ENCODE measurements around the gene FLNC.

FLNC gene

DNA sequence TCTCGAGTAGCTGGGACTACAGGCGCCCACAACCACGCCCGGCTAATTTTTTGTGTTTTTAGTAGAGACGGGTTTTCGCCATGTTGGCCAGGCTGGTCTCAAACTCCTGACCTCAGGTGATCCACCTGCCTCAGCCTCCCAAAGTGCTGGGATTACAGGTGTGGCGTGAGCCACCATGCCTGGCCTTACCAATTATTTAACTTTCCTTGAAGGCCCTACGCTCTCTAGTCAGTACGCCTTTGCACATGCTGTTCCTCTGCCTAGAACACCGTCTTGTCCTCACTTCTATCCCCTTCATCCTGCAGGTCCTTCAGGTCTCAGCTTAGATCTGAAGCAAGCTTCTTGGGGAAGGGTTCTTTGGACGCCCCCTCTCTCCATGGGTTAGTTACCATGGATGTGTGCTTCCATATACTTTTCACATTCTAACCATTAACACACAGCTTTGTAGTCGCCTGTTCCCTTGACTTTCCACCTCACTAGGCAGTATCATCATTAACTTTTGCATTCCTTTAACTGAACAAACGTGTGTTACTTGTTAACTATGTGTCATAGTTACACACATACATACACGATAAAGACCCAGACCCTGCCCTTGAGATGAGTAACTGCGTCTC lies 31.9 kb downstream of the FLNC start:
- no peak for DNase-seq (ENCODE audit: low read depth in 4 of 4, low spot score in 1 of 4)

DNA sequence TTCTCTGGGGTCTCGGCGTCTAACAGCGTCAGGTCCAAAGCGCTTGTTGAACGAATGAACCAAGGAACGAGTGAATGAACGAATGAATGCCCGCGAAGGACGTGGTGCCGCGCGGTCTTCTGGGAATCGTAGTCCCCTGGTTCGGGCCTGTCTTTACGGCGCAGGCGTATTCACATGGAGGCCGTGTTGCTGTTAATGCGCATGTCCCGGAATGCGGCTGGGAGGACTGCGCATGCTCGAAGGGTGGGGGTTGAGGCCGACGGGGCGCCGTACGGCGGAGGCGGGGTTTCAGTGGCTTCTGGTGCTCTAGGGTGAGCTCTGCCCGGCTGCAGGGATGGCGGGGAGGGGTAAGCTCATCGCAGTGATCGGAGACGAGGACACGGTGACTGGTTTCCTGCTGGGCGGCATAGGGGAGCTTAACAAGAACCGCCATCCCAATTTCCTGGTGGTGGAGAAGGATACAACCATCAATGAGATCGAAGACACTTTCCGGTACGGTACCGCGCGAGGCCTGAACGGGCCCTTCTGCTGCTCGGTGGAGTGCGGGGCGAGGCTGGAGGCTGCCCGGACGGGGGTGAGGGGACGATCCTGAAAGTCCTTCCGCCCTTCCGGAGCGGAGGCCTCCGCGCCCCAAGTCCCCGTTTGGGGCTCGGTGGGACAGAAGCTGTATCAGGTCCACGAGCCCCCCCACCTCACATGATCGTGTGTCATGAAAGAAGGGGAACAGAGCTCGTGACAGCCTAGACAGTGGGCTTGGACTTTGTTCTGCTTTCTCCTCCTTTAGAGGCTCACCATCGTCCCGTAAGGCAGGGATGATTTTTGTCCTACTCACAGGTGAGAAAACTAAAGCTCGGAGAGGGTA lies 32.6 kb downstream of the FLNC start, which contains the start of gene ATP6V1F:
TSS of gene ATP6V1F (plus strand) at position 286 of the 862 bp plus-strand sequence. CDS start at position 335, 49 bp downstream.
- DNase-seq (ENCODE audit: low read depth in 4 of 4, low spot score in 1 of 4): peak; percentile 98 to 100 (median 100)

DNA sequence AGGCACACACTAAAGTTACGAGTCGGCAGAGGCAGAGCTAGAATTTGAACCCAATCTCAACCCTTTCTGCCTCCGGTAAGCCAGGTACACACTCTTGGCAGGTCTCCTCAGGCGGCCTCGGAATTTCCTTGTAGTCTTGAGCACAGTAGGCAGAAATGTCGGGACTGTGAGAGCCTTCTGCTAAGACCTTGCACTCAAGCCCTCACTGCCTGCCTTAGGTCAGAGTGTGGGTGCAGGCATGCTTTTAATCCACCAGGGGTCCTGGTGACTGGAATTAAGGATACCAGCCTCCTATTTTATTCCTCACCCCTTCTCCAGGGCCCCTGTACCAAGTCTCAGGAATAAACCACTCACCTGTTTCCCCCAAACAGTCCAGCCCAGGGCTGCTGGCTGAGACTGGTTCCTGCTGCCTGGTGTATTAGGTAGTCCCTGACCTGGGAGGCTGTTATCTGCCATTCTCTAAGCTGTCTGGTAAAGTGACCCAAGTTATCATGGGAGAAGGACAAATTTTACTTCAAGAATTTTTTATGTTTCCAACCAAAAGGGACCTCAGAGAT lies 33.3 kb downstream of the FLNC start:
- DNase-seq (ENCODE audit: low read depth in 4 of 4, low spot score in 1 of 4): peak in 2 of 4 experiments; percentile 20 to 38

DNA sequence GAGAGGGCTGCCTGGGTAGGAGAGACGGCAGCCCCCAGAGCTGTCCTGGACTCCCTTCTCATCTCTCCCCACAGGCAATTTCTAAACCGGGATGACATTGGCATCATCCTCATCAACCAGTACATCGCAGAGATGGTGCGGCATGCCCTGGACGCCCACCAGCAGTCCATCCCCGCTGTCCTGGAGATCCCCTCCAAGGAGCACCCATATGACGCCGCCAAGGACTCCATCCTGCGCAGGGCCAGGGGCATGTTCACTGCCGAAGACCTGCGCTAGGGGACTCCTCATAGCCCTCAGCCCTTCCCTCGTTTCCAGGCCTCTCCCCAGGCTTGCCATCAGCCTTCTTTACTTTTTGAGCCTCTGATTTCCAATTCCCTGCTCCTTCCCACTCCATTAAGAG lies 35.1 kb downstream of the FLNC start:
- no peak for DNase-seq (ENCODE audit: low read depth in 4 of 4, low spot score in 1 of 4)

DNA sequence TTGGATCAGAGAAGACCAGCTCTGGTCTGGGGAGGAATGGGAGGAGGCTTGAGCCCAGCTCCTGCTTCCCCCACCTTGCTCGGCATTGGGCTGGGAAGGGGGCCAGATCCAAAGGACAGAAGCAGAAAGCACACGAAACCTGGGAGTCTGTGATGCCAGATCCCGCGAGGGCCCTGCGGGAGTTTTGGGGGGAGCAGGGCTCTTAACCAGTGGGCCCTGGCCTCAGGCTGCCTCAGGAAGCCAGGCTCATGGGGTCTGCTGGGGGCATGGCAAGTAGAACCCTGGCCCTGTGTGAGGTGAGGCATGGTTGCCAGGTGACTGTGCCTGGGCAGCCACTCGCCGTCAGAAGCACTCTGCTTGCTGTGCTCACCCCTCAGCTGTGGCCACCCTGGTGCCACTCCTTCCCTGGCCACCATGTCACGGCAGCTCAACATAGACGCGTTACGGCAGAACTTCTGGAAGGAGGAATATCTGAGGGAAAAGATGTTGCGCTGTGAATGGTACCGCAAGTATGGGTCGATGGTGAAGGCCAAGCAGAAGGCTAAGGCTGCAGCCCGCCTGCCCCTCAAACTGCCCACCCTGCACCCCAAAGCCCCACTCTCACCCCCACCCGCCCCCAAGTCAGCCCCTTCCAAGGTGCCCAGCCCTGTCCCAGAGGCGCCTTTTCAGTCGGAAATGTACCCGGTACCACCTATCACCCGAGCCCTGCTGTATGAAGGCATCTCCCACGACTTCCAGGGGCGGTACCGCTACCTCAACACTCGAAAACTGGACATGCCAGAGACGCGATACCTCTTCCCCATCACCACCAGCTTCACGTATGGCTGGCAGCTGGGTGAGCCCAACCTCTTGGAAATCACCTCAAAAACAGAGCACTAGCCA lies 36.0 kb downstream of the FLNC start:
- DNase-seq (ENCODE audit: low read depth in 4 of 4, low spot score in 1 of 4): no peak

DNA sequence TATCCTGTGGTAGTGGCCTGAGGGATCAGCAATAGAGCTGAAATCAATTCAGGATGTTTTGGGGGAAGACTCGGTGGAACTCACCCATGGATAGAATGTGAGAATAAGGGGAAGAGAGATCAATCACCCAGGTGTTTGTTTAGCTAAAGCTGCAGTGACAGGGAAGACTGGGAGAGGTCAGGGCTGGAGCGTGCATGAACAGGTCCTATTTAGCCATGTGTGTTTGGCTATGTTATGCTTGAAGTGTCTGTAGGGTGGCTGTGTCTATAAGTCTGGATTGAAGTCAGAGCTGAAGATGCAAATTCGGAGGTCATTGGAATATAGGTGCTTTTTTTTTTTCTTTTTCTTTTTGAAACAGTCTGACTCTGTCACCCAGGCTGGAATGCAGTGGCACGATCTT lies 37.0 kb downstream of the FLNC start:
- no peak for DNase-seq (ENCODE audit: low read depth in 4 of 4, low spot score in 1 of 4)

DNA sequence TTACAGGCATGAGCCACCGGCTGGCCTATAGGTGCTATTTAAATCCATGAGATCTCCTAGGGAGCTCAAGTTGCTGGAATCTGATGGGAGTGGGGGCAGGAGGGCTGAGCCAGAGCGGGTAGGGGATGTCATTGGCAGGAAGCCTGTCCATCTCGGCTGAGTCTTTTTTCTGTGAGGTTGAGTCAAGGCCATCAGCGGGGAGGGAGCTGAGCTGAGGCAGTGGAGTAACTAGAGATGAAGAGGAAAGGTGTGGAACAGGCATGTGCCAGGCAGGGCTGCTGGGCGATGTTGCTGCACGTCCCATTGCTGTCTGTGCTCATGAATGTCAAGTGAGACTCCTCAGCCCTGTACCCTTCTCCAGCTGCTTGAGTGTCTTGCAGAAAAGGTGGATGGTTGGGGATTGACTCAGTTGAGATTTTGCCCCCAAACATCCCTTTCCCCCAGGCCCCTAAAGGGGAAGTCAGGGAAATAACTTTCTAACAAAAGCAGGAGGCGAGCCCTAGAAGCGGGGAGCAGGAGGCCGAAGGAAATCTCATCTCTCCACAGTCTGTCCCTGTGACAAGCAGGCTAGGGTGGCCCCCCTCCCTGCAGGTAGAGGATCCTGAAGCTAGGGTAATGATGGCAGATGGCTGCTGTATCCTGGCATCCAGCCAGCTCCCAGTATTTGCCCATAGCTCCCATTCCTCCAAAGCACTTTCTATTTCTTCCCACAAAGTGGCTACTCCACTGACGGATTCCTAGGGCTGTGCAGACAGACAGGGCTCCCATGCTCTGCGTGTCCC lies 37.8 kb downstream of the FLNC start:
- no peak for DNase-seq (ENCODE audit: low read depth in 4 of 4, low spot score in 1 of 4)

DNA sequence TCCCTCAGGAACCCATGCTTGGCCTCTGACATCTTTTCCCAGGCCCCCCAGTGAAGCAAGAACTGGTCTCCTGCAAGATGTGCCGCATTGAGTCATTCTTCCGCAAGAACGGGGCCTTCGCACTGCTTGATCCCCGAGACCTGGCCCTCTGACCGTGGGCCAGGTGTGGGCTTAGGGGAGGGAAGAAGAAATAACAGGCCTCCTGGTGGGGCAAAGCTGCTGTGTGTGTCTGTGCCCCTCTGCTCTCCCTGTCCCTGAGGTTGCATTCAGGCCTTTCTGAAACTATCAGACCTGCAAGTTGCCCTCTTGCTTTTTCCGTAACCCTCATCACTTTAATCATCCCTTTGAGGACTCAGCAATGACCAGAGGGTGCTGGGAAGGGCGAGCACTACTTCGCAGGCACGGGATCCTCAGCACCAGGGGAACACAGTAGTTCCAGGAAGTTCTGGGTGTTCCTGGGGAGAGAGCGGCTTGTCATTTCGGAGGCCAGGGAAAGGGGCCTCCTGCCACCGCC lies 38.5 kb downstream of the FLNC start:
- DNase-seq (ENCODE audit: low read depth in 4 of 4, low spot score in 1 of 4): no peak

DNA sequence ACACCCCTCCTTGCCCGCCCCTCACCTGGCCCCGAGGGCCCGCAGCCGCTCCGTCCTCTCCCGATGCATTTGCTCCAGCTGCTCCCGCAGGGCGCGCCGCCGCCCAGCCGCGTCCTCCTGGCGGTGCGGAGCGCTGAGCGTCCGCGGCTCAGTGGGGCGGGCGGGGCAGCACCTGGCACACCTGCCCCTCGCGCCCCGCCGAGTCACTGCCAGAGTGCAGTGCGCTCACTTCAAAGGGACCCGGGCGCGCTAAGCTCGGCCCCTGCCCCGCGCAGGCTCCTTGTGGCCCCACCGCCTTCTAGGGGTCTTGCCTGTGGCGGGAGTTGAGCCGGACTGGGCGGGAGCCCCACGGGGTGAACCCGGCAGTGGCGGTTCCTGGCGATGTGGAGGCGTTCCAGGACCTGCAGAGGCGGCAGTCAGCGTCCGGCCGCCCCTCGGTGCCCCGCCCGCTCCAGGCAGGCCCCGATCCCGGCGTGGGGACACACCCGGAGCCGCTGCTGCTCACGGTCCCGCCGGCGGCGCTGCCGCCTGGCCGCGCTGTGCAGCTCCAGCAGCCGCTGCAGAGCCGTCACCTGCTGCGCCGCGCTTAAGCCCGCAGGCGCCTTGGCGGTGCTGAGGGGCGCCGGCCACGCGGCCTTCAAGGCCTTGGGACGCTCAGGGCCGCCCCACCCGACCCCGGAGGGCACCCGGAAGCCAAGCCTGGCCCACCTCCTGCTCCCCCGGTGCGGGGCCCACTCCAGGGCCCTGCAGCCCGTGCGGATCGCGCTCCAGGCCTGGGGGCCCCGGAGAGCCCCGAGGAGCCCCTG lies 39.1 kb downstream of the FLNC start:
- DNase-seq (ENCODE audit: low read depth in 4 of 4, low spot score in 1 of 4): peak in 1 of 4 experiments; percentile 32

DNA sequence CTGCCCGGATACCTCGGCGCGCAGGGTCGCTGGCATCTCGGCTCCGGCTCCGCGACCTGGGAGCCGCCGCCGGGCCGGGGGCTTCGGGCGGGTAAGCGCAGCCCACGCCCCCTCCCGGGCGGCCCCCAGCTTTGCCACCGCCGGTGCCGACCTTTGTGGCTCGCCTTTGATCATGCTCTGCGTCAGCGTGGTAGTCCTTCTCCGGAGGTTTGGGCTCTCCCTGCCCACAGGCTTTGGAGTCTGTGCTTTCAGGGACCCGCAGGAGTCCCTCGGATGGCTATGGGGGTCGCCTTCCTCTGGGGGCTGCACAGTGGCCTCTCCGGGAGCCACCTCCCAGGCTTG lies 39.7 kb downstream of the FLNC start:
- DNase-seq (ENCODE audit: low read depth in 4 of 4, low spot score in 1 of 4): no peak

DNA sequence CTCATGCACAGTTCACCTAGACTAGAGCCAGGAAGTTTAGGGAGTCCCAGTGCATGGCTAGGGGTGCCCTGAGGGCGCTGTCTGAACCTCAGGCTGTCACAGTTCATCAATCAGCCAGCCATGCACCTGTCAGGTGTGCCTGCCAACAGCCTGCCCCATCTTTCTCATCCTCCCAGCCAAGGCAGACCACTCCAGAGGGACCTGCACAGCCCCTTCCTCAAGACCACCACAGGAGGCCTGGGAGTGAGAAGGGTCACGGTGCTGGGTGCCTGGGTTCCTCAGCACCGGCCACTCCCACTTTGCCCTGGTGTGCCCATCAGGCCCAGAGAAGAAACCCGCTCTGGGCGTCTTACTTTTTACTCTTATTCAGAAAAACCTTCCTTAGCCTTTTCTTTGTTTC lies 40.8 kb downstream of the FLNC start:
- no peak for DNase-seq (ENCODE audit: low read depth in 4 of 4, low spot score in 1 of 4)

DNA sequence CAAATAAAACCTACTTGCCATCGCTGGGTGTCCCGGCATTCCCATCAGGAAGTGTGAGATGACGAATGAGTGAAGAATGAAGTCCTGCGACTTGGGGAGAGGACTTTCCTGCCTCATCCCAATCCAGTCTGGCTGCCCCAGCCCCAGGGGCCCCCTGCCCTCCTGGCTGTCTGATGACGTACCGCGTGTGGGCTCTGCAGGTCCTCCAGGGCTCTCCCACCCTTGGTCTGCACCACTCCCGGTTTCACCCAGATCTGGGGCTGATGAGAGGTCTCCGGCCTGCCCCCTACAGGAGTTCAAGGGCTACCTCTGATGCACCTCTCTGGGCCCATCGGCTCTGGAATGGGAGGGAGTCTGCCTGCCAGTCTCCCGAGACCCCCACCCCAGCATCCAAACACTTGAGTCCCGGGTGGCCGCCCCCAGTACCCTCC lies 42.2 kb downstream of the FLNC start:
- no peak for DNase-seq (ENCODE audit: low read depth in 4 of 4, low spot score in 1 of 4)

DNA sequence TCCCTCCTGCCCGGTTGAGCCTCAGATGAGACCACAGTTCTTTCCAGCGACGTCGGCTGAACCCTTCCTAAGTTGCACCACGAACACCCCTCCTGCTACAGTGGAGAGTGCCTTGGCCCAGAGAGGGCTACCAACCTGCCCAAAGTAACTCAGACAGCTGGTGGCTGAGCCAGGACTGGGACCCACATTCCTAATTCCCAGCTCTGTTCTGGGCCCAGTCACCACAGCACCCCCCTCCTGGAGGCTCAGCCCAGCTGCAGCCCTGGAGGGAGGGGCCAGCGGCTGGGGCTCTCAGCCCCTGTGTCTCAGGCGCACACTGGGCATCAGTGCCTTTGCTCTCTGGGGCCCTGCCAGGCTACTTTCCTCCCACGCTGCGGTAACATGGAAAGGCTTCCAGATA lies 43.0 kb downstream of the FLNC start:
- no peak for DNase-seq (ENCODE audit: low read depth in 4 of 4, low spot score in 1 of 4)

DNA sequence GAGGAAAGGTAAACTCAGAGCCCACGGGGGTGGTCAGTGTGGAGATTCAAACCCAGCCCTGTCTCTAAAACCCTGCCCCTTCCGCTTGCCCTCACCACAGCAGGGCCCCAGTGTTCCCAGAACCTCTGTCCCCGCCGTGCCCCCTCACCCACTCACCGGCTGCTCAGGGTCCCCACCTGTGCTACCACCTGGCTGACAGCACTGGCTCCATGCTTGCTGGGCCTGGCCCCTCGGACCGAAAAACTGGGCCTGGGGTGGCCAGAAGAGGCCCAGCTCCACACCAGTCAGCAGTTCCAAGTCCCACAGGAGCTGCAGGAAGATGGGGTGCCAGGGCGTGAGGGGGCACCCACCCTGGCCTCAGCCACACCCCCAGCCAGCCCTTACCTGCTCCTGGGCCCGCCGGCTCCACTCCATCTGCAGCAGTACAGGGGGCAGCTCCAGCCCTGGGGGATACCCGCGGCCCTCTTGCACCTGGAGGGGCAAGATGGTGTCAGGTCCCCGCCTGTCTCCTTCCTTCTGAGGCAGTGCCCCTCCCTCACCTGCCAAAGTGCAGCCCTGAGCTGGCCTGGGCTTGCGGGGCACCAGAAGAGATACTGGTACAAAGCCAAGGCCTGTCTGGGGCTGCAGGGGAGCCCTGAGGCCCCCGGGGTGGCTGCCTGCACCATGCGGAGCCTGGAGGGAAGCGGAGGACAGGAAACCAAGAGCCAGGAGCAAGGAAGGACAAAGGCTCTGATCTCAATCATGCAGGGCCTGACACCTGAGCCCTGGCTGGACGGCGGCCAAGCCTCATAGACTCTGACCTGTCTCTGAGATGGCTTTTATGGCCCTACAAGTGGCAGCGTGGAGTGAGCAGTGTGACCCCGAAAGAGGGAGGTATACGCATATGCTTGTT lies 44.2 kb downstream of the FLNC start:
- DNase-seq (ENCODE audit: low read depth in 4 of 4, low spot score in 1 of 4): no peak

DNA sequence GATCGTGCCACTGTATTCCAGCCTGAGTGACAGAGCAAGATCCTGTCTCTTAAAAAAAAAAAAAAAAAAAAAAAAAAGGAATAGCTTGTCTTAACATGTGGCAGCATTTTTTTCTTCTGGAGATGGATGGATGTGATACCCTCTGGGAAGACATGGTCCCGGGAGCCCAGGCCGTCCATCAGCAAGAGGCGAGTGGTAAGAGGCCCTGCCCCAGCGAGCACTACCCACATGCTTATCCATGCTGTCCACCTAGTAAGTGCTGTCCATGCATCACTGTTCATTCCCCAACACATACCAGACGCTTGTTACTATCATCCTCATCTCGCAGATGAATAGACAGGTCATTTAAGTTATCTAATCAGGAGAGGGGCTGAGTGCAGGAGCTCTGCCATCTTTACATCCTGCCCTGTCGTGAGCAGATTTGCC lies 45.3 kb downstream of the FLNC start:
- no peak for DNase-seq (ENCODE audit: low read depth in 4 of 4, low spot score in 1 of 4)

DNA sequence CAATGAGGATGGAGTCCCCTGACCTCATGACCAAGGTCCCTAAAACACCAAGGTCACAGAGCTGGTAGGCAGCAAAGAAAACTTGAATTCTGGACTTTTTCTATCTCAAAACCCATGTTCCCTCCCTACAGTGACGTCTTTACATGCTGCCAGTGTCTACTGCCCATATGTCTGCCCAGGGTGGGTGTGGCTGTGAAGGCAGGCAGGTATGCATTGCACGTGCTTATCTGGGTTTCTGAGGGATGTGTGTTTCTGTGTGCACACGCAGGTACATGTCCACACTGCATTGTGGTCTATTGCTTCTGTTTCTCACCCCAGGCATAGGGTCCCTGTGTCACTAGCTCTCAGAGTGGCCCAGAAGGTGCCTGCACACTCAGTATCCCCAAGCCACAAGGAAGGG lies 45.9 kb downstream of the FLNC start:
- no peak for DNase-seq (ENCODE audit: low read depth in 4 of 4, low spot score in 1 of 4)

DNA sequence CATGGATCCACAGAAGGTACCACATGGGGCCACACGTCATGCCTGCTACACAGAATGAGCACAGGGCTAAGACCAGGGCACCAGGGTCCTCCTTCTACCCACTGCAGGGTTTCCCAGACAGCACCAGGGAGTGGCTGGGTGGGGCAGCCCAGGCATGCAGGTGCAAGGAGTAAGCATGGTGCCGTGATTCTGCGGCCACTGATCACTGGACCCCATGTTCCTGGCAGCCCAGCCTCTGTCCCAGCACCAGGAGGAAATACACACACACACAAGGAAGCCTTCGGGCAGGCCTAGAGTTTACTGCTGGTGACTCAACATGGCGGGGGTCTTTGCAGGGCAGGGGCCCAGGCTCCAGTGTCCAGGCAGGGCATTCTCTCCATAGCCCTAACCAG lies 46.4 kb downstream of the FLNC start:
- no peak for DNase-seq (ENCODE audit: low read depth in 4 of 4, low spot score in 1 of 4)

DNA sequence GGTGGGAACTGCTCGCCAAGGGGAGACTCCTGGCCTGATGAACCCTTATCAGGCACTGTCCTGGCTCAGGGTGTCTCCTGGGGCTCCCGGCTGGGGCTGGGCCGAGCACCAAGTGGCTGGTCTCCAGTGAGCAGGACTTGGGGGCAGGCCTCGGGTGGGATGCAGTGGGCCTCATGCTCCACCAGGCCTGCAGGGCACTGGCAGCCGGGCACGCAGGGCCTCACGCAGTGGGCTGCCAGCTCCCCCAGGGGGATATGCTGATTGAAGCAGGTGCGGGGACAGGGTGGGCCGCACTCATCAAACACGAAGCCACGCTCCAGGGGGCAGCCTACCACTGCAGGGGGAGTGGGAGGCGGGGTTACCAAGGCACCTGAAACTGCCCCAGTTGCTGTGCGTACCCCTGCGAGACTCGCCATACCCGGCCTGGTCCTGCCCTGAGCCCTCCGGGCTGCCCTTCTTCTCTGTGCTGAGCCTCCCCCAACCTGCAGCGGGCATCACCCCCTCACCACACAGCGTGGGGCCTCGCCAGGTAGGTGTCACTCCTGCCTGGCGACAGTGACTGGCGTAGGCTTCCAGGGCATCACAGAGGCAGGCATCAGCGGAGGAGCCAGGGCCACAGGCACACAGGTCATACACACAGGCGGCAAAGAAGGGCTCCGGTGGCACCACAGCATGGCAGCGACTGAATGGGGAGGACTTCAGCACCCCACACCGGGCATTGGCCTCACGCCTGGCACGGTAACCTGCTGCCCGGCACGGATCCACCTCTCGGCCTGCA lies 47.0 kb downstream of the FLNC start:
- DNase-seq (ENCODE audit: low read depth in 4 of 4, low spot score in 1 of 4): no peak
